Measurements from ENCODE around the gene PDE3A. TPM values are rescaled to one million over a fixed set of nuclear protein-coding genes. Genes with fewer than 3 reads are reported as not detected.

PDE3A gene
- total RNA-seq, 1 experiment from 2014 or later = 19.9 TPM

DNA sequence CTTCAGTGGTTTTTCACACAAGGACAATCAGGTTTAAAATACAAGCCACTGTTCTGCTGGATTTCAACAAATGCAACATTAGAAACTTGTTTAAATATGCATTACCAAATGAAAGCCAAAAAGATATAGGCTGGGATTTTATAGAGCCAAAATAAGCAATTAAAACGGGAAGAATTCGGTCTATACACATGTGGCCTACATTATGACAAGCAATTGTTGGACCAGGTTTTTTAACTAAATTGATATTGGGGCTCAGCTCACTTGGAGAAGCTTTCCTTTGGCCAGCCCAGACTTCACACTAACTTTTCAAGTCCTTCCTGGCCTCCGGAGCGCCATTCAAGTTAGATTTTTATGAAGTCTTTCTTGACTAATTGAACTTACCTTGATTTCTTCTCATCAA lies 16.9 kb upstream of the PDE3A start:
- Mint-ChIP-seq H3K36me3 (ENCODE audit: insufficient read depth, unreplicated experiment) (no peaks in the 10 kb centered on the region), H3K4me3 (ENCODE audit: low read depth, unreplicated experiment) (no peak overlapping the region), H3K4me1 (ENCODE audit: low read depth, unreplicated experiment) (no peaks in the 10 kb centered on the region), H3K27me3 (ENCODE audit: unreplicated experiment) (no peaks in the 10 kb centered on the region), H3K9me3 (ENCODE audit: low read depth, unreplicated experiment) (peaks cover 4% of the 10 kb centered on the region), H3K27ac (ENCODE audit: unreplicated experiment) (no peak overlapping the region)
- intact Hi-C loops (cut with micrococcal nuclease; ENCODE audit: unreplicated experiment) = no loop called here
- DNase-seq = no peak
- TF ChIP-seq, protein P1, sequence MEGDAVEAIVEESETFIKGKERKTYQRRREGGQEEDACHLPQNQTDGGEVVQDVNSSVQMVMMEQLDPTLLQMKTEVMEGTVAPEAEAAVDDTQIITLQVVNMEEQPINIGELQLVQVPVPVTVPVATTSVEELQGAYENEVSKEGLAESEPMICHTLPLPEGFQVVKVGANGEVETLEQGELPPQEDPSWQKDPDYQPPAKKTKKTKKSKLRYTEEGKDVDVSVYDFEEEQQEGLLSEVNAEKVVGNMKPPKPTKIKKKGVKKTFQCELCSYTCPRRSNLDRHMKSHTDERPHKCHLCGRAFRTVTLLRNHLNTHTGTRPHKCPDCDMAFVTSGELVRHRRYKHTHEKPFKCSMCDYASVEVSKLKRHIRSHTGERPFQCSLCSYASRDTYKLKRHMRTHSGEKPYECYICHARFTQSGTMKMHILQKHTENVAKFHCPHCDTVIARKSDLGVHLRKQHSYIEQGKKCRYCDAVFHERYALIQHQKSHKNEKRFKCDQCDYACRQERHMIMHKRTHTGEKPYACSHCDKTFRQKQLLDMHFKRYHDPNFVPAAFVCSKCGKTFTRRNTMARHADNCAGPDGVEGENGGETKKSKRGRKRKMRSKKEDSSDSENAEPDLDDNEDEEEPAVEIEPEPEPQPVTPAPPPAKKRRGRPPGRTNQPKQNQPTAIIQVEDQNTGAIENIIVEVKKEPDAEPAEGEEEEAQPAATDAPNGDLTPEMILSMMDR (IDR thresholded peaks at IDR 0.05; ENCODE audit: unreplicated experiment) = no peak
- no TSS peak for BruUV-seq (replicated peaks)
- CTCF ChIA-PET = no interaction called here

DNA sequence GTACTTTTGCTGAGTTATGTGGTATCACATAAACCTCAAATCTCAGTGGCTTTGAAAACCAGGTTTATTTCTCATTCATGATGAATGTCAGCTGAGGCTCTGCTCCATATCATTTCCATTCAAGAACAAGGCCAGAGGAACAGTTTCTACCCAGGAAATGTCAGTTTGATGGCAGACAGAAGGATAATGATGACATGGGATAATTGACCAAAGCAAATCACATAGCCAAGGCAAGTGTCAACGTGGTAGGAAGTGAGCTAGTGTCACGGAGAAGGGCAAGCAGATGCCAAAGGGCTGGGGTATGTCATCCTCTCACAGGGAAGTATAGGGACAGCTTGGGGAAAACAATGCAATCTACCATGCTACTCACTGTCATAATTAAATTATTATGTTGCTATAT lies 12.3 kb upstream of the PDE3A start:
- CTCF ChIA-PET = interaction anchor here (0.5 kb wide), 1 partner anchor 8 kb away, joined by 4 read pairs; no protein-coding TSS in a partner anchor
- TF ChIP-seq, protein P1 (IDR thresholded peaks at IDR 0.05; ENCODE audit: unreplicated experiment) = no peak
- Mint-ChIP-seq H3K9me3 (ENCODE audit: low read depth, unreplicated experiment) (no peaks in the 10 kb centered on the region), H3K27me3 (ENCODE audit: unreplicated experiment) (no peaks in the 10 kb centered on the region), H3K36me3 (ENCODE audit: insufficient read depth, unreplicated experiment) (no peaks in the 10 kb centered on the region), H3K4me3 (ENCODE audit: low read depth, unreplicated experiment) (no peak overlapping the region), H3K4me1 (ENCODE audit: low read depth, unreplicated experiment) (no peaks in the 10 kb centered on the region), H3K27ac (ENCODE audit: unreplicated experiment) (no peak overlapping the region)
- no peak for DNase-seq
- intact Hi-C loops (cut with micrococcal nuclease; ENCODE audit: unreplicated experiment) = no loop called here
- BruUV-seq (replicated peaks) = no TSS peak

DNA sequence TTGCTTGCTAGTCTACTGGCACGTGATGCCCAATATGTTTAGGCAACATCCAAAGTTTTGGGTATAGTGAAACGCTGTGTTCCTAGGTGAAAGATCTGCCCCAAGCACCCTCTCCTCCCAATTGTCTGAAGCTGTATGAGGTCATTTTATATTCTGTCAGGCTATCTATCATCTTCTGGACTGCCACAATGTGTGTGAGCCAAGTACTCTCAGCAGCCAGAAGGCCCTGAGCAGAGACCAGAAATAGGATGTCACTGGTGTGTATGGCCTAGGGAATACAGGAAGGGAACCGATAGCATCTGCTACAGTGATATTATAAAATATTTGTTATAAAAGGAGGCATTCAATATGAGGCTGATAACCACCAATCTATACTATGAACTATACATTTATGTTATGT lies 7.9 kb upstream of the PDE3A start:
- Mint-ChIP-seq H3K27ac (ENCODE audit: unreplicated experiment) (no peak overlapping the region), H3K36me3 (ENCODE audit: insufficient read depth, unreplicated experiment) (no peaks in the 10 kb centered on the region), H3K27me3 (ENCODE audit: unreplicated experiment) (no peaks in the 10 kb centered on the region), H3K4me1 (ENCODE audit: low read depth, unreplicated experiment) (no peaks in the 10 kb centered on the region), H3K9me3 (ENCODE audit: low read depth, unreplicated experiment) (no peaks in the 10 kb centered on the region), H3K4me3 (ENCODE audit: low read depth, unreplicated experiment) (no peak overlapping the region)
- intact Hi-C loops (cut with micrococcal nuclease; ENCODE audit: unreplicated experiment) = no loop called here
- BruUV-seq (replicated peaks) = no TSS peak
- DNase-seq = no peak
- CTCF ChIA-PET = no interaction called here
- TF ChIP-seq, protein P1 (IDR thresholded peaks at IDR 0.05; ENCODE audit: unreplicated experiment) = no peak

DNA sequence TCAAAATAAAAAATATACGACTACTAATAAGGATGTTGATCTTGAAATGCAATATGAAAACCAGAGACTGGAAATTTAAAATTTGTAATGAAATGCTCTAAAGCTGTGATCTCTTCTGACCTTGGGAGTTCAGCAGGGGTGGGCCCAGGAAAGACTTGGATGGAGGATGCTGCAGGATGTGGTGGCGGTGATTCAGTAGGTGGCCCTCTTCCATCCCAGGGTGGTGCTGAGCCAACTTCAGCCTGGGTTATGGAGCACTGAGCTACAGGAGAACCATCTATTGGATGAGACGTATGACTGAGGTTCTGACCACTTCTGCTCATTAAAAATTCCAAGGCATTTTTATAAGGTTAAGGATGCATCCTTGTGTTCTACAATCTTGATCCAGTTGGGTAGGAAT lies 6.9 kb upstream of the PDE3A start:
- intact Hi-C loops (cut with micrococcal nuclease; ENCODE audit: unreplicated experiment) = no loop called here
- H3K4me3 Mint-ChIP-seq (ENCODE audit: low read depth, unreplicated experiment) = no peak overlapping the region
- no peak for DNase-seq
- no peaks in the 10 kb centered on the region for H3K4me1 Mint-ChIP-seq (ENCODE audit: low read depth, unreplicated experiment)
- no peak overlapping the region for H3K27ac Mint-ChIP-seq (ENCODE audit: unreplicated experiment)
- BruUV-seq (replicated peaks) = no TSS peak
- CTCF ChIA-PET = no interaction called here
- H3K27me3 Mint-ChIP-seq (ENCODE audit: unreplicated experiment) = no peaks in the 10 kb centered on the region
- TF ChIP-seq, protein P1 (IDR thresholded peaks at IDR 0.05; ENCODE audit: unreplicated experiment) = no peak
- H3K36me3 Mint-ChIP-seq (ENCODE audit: insufficient read depth, unreplicated experiment) = no peaks in the 10 kb centered on the region
- H3K9me3 Mint-ChIP-seq (ENCODE audit: low read depth, unreplicated experiment) = no peaks in the 10 kb centered on the region
